Skin of body (tissue), 2 donors: ENCODE data around the gene IRGQ. TPM values are rescaled to one million over a fixed set of nuclear protein-coding genes. Genes with fewer than 3 reads are reported as not detected.
"Not testable (repeated sequence)": the region's sequence is repeated elsewhere in the genome, so short reads cannot be mapped to it uniquely, and the experiment has no call there.

Experiments used
- DNase-seq: peaks from one replicate; lab custom pipeline; 2025; lab: John Stamatoyannopoulos, UW
- total RNA-seq: library from RNA; depleted of rRNA; stranded (reverse); fragments of >200 nt; gene quantifications from one replicate; pipeline ENCODE4 v1.2.3, GENCODE V29; 2014

Gene IRGQ
- total RNA-seq, 1 donor from 2014 or later, result 19.6 TPM

DNA sequence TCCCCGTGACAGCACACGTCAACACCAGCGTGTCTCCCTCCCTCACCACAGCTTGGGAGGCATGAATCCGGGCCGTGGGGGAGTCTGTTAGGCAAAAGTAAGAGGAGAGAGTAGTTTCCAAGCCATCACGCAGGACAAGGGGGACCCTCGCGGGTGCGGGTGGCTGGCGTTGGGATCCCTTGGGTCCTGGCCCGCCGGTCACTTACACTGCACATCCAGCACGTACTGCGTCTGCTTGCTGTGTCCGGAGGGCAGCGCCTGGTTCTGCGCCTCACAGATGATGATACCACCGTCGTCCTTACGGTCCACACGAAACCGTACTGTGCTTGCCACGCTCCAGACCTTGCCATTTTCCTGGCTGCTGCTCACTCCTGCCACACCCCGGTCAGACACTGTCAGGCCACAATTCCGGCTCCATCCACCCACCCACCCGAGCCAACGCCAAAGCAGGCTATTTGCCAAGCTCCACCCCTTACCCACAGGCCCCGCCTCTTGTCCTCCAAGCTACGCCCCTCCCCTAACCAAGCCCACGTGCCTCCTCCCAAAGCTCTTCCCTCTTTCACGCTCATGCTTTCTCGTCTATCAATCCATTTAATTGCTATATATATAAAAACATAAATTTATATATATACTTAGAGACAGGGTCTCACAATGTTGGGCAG is 30.1 kb upstream of the IRGQ start:
- no peak for DNase-seq

DNA sequence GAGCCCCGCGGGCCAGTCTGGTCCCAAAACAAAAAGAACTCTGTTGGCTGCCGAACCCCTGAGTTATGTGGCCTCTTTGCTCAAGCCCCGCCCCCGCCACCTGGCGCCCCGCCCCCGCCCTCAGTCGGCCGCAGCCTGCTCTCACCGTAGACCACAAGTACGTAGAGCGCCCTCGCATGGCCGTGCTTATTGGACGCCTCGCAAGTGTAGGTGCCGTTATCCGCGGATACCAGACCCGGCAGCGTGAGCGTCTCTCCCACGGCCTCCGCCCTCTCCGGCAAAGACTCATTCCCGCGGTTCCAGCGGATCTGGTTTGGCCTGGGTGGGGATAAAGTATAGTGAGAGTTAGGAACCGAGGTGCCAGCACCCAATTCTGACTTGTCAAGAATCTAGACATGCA is 29.0 kb upstream of the IRGQ start:
- DNase-seq, result no peak

DNA sequence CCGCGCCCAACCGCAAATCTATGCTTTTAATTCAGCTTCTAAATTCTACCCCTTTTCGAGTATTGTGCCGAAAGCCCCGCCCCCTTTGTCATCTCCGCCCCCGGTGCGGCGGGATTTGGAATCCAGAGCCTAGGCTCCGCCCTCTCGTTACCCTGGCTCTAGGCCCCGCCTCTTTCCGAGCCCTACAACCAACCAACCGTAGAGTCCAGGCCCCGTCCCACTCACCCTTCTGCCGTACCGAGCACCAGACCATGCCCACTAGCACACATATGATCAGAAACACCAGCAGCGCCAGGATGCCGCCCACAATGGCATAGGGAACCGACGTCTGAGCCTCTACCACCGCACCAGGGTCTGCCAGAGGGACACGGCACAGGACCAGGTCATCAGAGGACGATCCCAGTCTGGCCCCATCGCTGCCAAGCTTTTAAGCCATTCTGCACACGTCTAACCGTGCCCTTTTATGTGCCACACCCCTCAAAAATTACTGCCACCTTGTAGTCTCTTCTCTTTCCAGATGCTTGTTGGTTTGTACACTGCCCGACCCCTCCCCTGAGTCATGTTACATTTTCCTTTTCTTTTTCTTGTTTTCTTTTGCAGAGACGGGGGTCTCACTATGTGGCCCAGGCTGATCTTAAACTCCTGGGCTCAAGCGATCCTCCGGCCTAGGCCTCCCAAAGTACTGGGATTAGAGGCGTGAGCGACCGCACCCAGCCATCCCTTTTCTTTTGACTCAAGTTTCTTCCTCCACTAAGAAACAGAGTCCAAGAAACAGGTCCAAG is 28.1 kb upstream of the IRGQ start:
- no peak for DNase-seq

DNA sequence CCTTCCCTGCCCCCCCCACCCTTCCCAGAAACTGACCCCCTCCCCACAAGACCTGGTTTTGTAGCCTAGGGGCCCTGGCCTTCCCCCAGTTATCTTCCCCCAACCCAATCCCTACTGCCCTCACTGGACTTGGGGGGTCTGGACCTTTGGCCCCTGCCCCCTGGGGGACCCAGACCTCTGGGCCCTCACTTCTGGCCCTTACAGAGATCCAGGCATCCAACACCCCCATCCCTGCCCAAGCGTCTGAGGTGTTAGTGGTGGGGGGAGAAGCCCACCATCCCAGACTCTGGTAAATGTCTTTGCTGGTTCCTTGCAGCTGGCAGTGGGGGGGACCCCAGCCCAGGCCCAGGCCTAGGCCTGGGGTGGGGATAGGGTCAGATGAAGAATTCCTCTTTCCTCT is 27.0 kb upstream of the IRGQ start:
- DNase-seq, result no peak

DNA sequence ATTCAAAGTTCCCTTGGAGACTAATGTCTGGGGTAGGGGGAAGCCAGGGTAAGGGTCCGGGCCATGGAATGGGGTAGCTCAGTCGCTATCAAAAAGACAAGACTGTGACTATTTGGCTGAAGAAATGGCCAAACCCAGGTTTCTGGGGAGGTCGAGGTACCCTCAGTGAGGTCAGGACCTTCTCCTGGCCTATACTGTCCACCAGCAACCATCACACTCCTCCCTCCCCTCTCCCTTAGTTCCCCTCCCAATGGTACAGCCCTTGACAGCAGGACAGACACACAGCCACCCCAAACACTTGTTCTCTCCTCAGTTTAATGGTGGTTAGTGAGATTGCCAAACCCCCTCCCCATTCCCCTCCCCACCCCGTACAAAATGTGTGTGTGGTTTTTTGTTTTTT is 26.1 kb upstream of the IRGQ start:
- no peak for DNase-seq

DNA sequence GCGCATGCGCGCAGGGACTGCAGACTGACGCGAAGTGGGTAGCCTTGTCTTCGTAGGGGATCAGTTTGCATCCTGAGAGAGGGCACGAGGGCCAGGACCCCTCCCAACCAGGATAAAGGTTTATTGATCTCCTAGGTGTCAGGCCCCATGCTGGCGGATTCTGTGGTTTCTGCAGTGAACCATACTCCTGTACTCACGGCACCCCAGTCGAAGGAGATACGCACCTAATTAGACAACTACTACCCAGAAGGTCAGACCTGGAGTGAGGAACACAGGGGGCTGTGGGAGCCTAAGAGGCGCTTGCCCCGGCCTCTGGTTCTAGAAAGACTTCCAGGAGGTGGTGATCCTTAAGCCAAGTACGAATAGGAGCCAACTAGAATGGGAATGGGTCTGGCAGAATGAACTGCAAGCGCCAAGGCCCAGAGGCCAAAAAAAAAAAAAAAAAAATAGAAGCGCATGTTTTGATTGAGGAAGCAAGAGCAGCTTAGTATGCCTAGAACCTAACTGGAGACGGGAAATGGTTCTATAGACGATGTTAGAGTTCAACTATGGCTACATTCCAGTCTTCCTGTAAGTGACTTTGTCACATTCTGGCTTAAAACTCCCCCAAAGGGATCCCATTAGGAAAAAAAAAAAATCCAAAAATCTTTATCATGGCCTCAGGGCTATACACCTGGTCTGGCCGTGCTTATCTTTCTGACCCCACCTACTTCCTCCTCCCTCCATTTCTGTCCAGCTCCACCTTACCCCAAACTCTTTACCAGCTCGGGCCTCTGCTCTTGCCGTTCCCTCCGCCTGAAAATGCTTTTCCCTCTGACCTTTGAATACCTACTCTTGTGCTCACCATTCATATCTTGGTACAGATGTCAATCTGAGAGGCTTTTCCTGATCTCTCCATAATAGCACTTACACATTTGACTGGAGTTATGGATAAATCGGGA is 24.4 kb upstream of the IRGQ start:
- no peak for DNase-seq

DNA sequence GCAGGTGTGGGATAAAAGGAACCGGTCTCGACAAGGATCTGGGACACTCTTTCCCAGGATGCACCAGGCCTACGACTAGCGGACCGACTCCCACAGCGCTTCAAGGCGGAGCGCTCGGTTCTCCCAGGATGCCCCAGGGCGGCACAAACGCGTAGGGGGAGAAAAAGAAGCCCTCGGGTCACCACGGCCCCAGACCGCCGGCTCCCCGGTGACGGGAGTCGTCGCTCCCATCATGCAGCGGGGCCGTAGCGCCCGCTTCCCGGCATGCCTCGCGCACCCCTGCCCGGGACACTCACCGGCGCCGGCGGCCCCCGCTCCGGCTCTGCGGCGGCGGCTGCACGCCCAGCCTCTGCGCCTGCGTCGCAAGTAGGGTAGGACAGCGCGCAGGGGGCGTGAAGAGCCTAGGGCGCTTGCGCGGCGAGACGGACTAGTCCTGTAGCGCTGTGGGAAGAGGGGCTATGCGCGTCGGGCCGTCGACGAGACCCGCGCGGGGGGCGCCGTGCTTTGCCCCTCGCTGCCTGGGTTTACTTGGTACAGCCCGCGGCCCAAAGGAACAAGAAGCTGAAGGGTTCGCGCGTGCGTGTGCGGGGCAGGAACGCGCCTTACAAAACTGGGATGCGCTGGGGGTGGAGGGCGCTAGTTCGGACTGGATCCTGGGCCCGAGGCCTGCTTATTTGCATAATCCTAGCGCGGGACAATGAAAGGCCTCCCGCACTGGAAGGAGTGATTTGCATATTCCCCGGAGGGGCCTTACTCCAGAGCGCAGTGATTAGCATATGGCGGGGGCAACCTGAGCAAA is 23.5 kb upstream of the IRGQ start, which contains the start of gene ZNF428:
Gene ZNF428, minus strand, starts transcription at position 368 of the 799 bp plus-strand sequence. CDS start 5,325 bp downstream, outside the sequence.
- DNase-seq, result peak; percentile 93

DNA sequence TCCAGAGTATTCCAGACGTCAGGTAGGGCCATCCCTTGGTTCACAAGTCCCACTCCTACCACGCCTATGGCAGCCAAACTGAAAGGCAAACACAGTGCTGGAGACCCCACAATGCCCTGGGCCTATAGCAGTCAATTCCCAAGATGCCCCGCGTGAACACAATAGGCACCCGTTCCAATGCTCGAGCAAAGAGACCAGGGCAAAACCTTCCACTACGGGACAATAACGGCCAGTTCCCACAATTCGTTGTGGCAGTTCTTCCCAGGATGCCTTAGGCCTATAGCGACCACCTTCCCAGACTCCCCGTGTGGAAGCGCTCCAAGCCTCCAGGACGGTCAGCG is 23.0 kb upstream of the IRGQ start:
- peak; percentile 72 for DNase-seq

DNA sequence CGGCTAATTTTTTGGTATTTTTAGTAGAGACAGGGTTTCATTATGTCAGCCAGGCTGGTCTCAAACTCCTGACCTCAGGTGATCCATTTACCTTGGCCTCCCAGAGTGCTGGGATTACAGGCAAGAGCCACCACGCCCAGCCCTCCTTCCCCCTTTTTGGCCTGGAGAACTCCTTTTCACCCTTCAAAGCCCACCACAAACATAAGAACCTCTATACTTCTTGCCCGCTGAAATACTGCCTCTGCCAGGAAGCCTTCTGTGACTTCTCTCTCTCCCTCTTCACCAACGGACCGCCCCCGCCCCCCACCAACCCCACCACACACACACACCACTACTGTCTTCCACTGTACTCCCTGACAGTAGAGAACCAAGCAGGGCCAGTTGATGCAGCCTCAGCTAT is 21.0 kb upstream of the IRGQ start:
- no peak for DNase-seq

DNA sequence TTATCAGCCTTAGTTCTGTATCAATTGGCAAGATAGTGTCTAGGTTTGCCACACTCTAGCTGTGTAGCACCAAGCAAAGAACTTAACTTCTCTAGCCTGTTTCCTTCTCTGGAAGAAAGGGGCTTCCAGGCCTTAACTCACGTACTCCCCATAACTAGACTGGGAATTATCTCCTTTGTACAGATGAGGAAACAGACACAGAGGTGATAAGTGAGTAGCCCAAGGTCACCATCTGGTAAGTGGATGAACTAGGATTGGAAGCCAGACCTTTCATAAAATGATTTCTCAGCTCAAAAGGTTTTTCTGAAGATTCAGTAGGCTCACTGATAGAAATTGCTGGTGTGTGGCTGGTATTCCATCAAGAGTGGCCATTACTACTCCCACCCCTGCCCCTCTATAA is 20.4 kb upstream of the IRGQ start:
- no peak for DNase-seq

DNA sequence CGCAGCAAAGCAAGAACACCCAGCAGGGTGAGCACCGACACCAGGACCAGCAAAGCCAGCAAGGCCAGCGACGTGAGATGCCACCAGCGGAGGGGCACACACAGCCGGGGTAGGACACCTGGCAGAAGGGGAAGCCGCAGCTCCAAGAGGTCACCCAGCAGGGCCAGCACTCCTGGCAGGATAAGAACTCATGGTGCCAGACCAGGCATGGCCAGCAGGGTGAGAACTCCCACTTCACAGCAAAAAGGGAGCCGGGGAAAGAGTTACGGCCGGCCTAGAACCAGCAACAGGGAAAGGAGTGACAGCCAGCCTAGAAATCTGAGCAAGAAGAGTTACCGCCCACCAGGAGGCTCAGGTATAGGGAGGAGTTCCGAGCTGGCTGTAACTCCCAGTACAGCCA is 16.4 kb upstream of the IRGQ start:
- no peak for DNase-seq

DNA sequence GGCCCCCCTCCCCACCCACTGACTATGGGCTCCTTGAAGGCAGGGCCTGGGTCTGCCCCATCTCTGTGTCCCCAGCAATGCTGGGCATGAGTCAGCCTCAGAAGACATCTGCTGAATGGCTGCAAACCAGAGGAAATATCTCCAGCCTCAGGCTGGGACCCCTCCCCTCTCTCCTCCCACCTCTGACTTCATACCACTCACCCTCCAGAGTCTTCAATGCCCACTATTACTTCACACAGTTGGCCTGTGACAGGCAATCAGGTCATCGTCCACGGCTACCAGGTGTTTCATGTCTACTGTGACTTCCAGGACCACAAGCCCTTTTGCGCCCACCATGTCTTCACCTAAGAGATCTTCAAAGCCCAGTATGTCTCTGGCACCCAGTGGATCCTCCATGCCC is 15.9 kb upstream of the IRGQ start, which contains the start of gene SRRM5:
Gene SRRM5, plus strand, starts transcription at position 301 of the 400 bp plus-strand sequence. Its CDS starts 34 bp downstream, at position 335.
- no peak for DNase-seq

DNA sequence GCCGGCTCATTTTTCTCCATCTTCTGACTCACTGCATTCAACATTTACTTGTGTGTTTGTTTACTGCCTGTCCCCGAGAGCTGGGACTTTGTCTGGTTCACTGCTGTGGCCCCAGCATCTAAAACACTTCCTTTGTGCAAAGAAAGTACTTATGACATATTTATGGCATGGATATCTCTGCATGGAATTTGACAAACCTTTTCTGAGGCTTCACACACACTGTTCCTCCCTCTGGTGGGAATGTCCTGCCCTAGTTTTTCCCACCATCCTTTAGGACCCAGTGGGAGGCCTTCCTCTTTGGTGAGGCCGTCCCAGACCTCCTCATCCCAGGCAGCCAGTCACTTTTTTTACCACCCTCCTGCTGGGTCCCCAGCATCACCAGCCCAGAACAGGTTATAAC is 14.6 kb upstream of the IRGQ start:
- DNase-seq, result no peak

DNA sequence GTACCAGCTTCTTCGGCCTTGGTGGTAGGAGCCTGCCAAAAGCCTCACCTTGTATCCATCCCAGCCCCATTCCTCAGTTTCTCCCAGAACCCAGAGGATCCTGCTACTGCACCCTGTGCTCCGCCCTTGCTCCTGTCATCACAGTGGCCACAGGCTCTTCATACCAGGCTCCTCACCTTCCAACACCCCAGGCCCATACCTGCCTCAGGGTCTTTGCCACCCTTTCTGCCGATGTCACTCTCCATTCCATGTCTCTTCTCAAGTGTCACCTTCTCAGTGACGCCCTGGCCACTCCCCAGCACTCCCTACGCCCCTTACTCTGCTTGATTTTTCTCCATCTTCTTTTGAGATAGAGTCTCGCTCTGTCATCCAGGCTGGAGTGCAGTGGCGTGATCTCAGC is 13.9 kb upstream of the IRGQ start:
- no peak for DNase-seq

DNA sequence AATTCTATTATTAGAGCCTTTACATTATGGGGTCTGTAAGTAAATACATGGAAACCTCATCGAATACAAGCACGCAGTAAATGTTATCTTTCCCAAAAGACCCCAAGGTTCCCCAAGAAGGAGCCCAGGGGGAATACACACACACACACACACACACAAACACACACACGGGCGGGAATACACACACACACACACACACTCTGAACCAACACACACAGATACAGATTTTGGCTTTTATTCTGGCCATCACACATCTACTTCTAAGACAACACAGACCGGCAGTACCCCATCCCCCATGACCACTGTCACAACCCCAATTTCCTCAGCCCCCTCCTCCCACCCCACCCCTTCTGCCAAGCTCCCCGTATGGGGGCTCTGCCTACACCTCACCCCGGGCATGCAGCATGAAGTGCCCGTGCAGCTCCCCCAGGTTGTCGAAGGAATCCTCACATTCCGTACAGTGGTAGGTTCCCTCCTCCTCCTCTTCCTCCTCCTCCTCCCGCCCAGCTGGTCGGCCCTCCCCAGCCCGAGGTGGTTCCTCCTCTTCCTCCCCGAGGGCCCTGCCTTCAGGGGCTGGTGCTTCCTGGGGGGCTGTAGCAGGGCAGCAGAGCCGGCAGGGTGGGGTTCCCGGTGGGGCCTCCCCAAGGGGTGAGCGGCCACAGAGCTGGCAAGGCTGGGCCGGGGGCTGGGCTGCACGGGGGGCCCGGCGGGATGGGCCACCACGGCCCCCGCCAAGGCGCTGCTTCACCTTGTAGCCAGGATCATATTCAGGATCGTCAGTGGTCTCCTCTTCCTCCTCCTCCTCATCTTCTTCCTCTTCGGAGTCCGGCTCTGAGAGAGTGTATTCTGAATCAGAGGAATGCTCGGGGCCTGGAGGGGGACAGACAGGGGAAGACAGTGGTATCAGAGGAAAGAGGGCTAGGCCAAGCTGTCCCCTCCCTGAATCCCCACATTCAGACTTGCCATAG is 11.6 kb upstream of the IRGQ start:
- no peak for DNase-seq

DNA sequence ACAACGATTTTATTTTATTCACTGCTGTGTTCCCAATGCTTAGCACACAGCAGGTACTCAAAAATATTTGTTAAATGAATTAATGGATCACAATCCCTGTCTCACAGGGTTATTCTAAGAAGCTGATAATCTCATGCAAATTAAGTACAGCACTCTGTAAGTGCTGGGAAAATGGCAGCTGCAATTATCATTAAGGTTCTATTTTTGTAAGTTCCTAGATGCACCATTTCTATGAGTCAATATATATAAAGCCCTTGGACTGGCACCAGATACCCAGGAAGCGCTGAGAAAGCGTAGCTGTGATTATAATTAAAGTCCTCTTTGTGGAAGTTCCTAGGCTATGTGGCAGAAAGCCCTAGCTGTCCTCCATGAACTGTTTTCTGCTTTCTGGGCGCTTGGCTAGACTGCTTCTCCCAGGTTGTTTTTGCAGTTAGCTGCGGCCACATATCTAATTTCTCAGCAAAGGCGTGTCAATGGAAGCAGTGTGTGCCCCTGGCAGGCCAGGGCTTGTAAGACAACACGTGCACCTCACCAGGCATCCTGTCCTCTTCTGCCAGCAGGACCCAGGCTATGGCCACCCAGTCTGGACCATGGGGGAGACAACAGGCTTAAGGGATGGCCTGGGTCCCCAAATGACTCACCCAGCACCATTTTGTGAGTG is 10.8 kb upstream of the IRGQ start:
- DNase-seq, result no peak

DNA sequence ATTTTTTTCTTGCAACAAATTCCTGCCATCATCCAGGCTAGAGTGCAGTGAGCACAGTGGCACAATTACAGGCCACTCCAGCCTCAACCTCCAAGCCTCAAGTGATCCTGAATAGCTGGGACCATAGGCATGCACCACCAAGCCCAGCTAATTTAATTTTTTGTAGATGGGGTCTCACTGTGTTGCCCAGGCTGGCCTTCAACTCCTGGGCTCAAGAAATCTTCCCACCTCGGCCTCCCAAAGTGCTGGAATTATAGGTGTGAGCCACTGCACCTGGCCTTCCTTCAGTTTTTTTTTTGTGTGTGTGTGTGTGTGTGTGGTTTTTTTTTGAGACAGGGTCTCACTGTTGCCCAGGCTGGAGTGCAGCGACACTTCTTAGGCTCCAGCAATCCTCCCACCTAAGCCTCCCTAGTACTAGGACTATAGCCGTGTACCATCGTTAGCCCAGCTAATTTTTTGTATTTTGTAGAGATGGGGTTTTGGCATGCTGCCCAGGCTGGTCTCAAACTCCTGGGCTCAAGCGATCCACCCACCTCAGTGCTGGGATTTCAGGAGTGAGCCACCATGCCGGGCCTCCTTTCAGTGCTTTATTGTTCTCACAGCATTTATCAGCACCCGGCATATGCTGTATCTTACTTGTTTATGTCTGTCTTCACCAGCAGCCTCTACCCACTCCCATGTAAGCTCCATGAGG is 10.1 kb upstream of the IRGQ start:
- DNase-seq, result no peak

DNA sequence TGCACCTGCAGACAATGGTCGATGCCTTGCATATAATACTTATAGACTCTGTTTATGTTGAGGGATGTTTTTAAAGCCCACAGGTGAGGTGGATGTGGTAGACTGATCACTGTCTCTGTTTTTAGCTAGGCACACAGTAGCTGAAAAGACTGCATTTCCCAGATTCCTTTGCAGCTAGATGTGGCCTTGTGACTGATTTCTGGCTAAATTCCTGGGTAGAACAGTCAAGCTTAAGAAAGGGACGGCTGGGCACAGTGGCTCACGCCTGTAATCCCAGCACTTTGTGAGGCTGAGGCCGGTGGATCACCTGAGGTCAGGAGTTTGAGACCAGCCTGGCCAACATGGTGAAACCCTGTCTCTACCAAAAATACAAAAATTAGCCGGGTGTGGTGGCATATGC is 4.4 kb upstream of the IRGQ start:
- not testable (repeated sequence) for DNase-seq
